GM12891 (cell line): ENCODE results near the gene FBXL20.

Source experiments
- POLR2A ChIP-seq: IDR thresholded peaks from 2 replicates; pipeline ENCODE4 v1.6.1; 2011; ENCODE audit warnings: low read depth, low read length, control low read depth
- POLR2AphosphoS5 ChIP-seq: IDR thresholded peaks from 2 replicates; pipeline ENCODE4 v1.6.1; 2011; ENCODE audit warnings: low read depth, low read length, control low read depth
- TAF1 ChIP-seq: IDR thresholded peaks from 2 replicates; pipeline ENCODE4 v1.6.1; 2011; ENCODE audit warnings: low read depth, low read length, control low read depth

DNA sequence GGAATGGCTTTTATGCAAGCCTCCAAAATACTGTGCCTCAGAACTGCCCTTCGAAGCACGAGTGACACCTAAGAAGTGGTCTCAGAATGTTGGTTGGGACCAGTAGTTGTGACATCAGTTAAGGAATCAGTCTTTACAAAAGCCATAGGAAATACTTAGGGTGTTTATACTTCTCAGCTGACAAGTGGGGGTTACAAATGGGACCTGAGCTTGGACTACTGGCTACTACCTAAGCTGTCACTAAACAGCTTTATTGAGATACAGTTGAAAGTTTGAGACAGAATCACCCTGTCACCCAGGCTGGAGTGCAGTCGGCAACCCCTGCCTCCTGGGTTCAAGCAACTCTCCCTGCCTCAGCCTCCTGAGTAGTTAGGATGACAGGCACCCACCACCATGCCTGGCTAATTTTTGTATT is 196.3 kb downstream of the FBXL20 start:
- TF ChIP-seq POLR2A (no peak; the same call in 1 of the 2 replicates), POLR2AphosphoS5 (peak; percentile 41; the same call in 1 of the 2 replicates), TAF1 (no peak)
